GM19395 (cell line): ENCODE measurements around the gene ZCWPW1.
A peak's percentile ranks its signal among the peaks of the same experiment; 100 is the strongest.

Source experiments
- ATAC-seq: cut with Tn5 transposase; IDR thresholded peaks from one replicate; pipeline ENCODE4 v1.9.1; 2021; ENCODE audit warnings: mild to moderate bottlenecking, moderate library complexity; ENCODE audit not compliant: unreplicated experiment

Gene ZCWPW1

GRCh38 chr7:100432621-100433275 lies 4.2 kb upstream of the ZCWPW1 start:
- no peak for ATAC-seq

GRCh38 chr7:100432053-100432452 lies 3.5 kb upstream of the ZCWPW1 start:
- no peak for ATAC-seq

- no peak for ATAC-seq
Observed at GRCh38 chr7:100431286-100431735, 2.8 kb upstream of the ZCWPW1 start.

GRCh38 chr7:100430493-100431285 lies 2.2 kb upstream of the ZCWPW1 start:
- no peak for ATAC-seq

- ATAC-seq, result peak; percentile 31
Observed at GRCh38 chr7:100429637-100430492, 1.4 kb upstream of the ZCWPW1 start, which contains the start of gene MEPCE. Gene MEPCE, plus strand, starts transcription at chr7:100429831. Its CDS starts 188 bp downstream, at chr7:100430019.

- ATAC-seq, result peak; percentile 51
Observed at GRCh38 chr7:100428967-100429636, 599 bp upstream of the ZCWPW1 start.

GRCh38 chr7:100427762-100428198 lies 723 bp downstream of the ZCWPW1 start:
- ATAC-seq, result no peak

GRCh38 chr7:100426516-100426915 lies 2.0 kb downstream of the ZCWPW1 start:
- ATAC-seq, result no peak

- no peak for ATAC-seq
Observed at GRCh38 chr7:100425347-100425746, 3.2 kb downstream of the ZCWPW1 start.

- no peak for ATAC-seq
Observed at GRCh38 chr7:100423315-100423714, 5.2 kb downstream of the ZCWPW1 start.

- no peak for ATAC-seq
Observed at GRCh38 chr7:100419660-100420226, 8.8 kb downstream of the ZCWPW1 start.

GRCh38 chr7:100418930-100419659 lies 9.4 kb downstream of the ZCWPW1 start:
- ATAC-seq, result no peak

GRCh38 chr7:100415448-100415847 lies 13.1 kb downstream of the ZCWPW1 start:
- no peak for ATAC-seq

GRCh38 chr7:100413889-100414288 lies 14.6 kb downstream of the ZCWPW1 start:
- ATAC-seq, result no peak

- ATAC-seq, result no peak
Observed at GRCh38 chr7:100413346-100413745, 15.2 kb downstream of the ZCWPW1 start.

GRCh38 chr7:100411101-100411500 lies 17.4 kb downstream of the ZCWPW1 start:
- no peak for ATAC-seq

- no peak for ATAC-seq
Observed at GRCh38 chr7:100407285-100408180, 21.0 kb downstream of the ZCWPW1 start.

- no peak for ATAC-seq
Observed at GRCh38 chr7:100406767-100407166, 21.7 kb downstream of the ZCWPW1 start.

GRCh38 chr7:100402241-100402640 lies 26.3 kb downstream of the ZCWPW1 start:
- ATAC-seq, result no peak
